Measurements from ENCODE around the gene LIMCH1.

Gene LIMCH1

DNA sequence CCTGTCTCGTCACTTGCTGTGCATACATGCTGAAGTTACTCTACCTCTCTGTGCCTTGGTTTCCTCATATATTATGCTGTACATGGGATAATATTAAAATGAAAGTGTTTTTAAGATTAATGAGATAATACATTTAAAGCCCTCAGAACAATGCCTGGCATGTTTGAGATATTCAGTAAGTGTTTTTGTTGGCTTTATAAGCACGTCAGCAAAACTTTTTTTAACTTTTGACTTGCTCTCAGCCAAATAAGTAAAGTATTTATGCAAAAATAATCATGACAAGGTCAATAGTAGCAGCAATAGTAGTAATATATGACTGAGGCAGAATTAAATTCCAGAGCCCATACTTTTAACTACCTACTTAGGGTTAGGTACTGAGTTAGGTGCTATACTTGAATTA lies 29.2 kb downstream of the LIMCH1 start:
- Histone ChIP-seq H3K27me3 (ENCODE audit: control insufficient read depth, low read length) (peaks cover 2% of the 10 kb centered on the region; the same call in 1 of the 2 replicates), H3K4me1 (ENCODE audit: control insufficient read depth, low read length) (no peaks in the 10 kb centered on the region), H3K79me2 (ENCODE audit: control insufficient read depth, low read length) (no peaks in the 10 kb centered on the region), H3K4me3 (ENCODE audit: low read length) (no peak overlapping the region), H3K27ac (ENCODE audit: low read depth, low read length) (no peak overlapping the region), H3F3A (ENCODE audit: control insufficient read depth, insufficient read depth) (no peaks in the 10 kb centered on the region), H3K9me2 (replicated peaks; ENCODE audit: control insufficient read depth, low read length) (no peaks in the 10 kb centered on the region), H3K36me3 (ENCODE audit: control insufficient read depth, low read length) (no peaks in the 10 kb centered on the region), H4K20me1 (ENCODE audit: control insufficient read depth, insufficient read depth, low read depth, low read length) (no peaks in the 10 kb centered on the region), H3K4me2 (ENCODE audit: low read length) (no peak overlapping the region), H3K9me3 (ENCODE audit: control insufficient read depth, insufficient read depth, low read length) (no peaks in the 10 kb centered on the region)
- TF ChIP-seq, protein P1, sequence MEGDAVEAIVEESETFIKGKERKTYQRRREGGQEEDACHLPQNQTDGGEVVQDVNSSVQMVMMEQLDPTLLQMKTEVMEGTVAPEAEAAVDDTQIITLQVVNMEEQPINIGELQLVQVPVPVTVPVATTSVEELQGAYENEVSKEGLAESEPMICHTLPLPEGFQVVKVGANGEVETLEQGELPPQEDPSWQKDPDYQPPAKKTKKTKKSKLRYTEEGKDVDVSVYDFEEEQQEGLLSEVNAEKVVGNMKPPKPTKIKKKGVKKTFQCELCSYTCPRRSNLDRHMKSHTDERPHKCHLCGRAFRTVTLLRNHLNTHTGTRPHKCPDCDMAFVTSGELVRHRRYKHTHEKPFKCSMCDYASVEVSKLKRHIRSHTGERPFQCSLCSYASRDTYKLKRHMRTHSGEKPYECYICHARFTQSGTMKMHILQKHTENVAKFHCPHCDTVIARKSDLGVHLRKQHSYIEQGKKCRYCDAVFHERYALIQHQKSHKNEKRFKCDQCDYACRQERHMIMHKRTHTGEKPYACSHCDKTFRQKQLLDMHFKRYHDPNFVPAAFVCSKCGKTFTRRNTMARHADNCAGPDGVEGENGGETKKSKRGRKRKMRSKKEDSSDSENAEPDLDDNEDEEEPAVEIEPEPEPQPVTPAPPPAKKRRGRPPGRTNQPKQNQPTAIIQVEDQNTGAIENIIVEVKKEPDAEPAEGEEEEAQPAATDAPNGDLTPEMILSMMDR (IDR thresholded peaks at IDR 0.05; ENCODE audit: low read depth, low read length, poor library complexity, severe bottlenecking) = no peak
- TF ChIP-seq EZH2phosphoT487 (IDR thresholded peaks at IDR 0.05; ENCODE audit: borderline replicate concordance, low read length) = no peak

DNA sequence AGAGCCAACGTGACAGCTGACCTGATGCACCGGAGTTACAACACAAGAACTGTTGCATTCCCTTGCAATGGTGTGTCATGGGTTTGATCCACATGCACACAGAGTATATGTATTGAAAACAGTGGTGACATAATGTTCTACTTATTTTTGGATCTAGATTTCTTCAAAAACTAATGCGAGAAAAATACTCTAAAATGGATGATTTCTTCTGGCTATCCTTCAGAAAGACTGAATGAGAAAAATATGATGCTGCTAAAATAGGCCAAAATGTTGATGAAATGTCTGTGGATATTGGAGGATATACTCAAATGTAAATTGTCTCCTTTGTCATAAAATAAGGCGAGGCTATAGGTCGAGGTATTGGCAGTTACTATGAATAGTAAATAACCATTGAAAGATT lies 30.4 kb downstream of the LIMCH1 start:
- Histone ChIP-seq H3K79me2 (ENCODE audit: control insufficient read depth, low read length) (no peaks in the 10 kb centered on the region), H3K4me2 (ENCODE audit: low read length) (no peak overlapping the region), H3K9me3 (ENCODE audit: control insufficient read depth, insufficient read depth, low read length) (no peaks in the 10 kb centered on the region), H3K9me2 (replicated peaks; ENCODE audit: control insufficient read depth, low read length) (no peaks in the 10 kb centered on the region), H3K36me3 (ENCODE audit: control insufficient read depth, low read length) (no peaks in the 10 kb centered on the region), H3K27me3 (ENCODE audit: control insufficient read depth, low read length) (peaks cover 2% of the 10 kb centered on the region; the same call in 1 of the 2 replicates), H3K4me3 (ENCODE audit: low read length) (no peak overlapping the region), H4K20me1 (ENCODE audit: control insufficient read depth, insufficient read depth, low read depth, low read length) (no peaks in the 10 kb centered on the region), H3F3A (ENCODE audit: control insufficient read depth, insufficient read depth) (no peaks in the 10 kb centered on the region), H3K4me1 (ENCODE audit: control insufficient read depth, low read length) (no peaks in the 10 kb centered on the region), H3K27ac (ENCODE audit: low read depth, low read length) (no peak overlapping the region)
- TF ChIP-seq, protein P1 (IDR thresholded peaks at IDR 0.05; ENCODE audit: low read depth, low read length, poor library complexity, severe bottlenecking) = no peak
- TF ChIP-seq EZH2phosphoT487 (IDR thresholded peaks at IDR 0.05; ENCODE audit: borderline replicate concordance, low read length) = no peak

DNA sequence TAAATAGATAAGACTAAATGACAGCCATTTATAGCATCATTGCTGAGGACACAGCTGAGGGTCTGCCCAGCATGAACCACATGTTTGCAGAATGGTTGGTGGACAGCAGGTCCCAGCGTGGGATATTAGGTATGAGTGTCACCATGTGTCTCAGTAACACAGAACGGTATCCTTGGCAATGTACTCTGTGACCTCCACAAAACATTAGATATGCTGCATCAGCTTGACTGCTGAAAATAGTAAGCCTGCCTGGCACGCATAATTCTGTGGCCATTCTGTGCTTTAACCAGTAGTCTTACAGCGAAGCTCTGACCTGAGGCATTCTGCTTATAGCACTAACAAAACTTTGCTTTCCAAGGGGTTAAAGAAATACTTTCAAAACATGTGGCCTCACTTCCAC lies 32.0 kb downstream of the LIMCH1 start:
- Histone ChIP-seq H3K79me2 (ENCODE audit: control insufficient read depth, low read length) (no peaks in the 10 kb centered on the region), H4K20me1 (ENCODE audit: control insufficient read depth, insufficient read depth, low read depth, low read length) (no peaks in the 10 kb centered on the region), H3K36me3 (ENCODE audit: control insufficient read depth, low read length) (no peaks in the 10 kb centered on the region)

More for the DNA sequence above, 32.0 kb downstream of the LIMCH1 start:
- TF ChIP-seq EZH2phosphoT487 (IDR thresholded peaks at IDR 0.05; ENCODE audit: borderline replicate concordance, low read length) = no peak
- TF ChIP-seq, protein P1 (IDR thresholded peaks at IDR 0.05; ENCODE audit: low read depth, low read length, poor library complexity, severe bottlenecking) = no peak
- H3K4me1 ChIP-seq (ENCODE audit: control insufficient read depth, low read length) = no peaks in the 10 kb centered on the region
- no peaks in the 10 kb centered on the region for H3K9me3 ChIP-seq (ENCODE audit: control insufficient read depth, insufficient read depth, low read length)
- no peaks in the 10 kb centered on the region; the same call in 1 of the 2 replicates for H3K27me3 ChIP-seq (ENCODE audit: control insufficient read depth, low read length)
- no peaks in the 10 kb centered on the region for H3K9me2 ChIP-seq (replicated peaks; ENCODE audit: control insufficient read depth, low read length)
- no peak overlapping the region for H3K27ac ChIP-seq (ENCODE audit: low read depth, low read length)
- H3F3A ChIP-seq (ENCODE audit: control insufficient read depth, insufficient read depth) = no peaks in the 10 kb centered on the region
- no peak overlapping the region for H3K4me2 ChIP-seq (ENCODE audit: low read length)
- H3K4me3 ChIP-seq (ENCODE audit: low read length) = no peak overlapping the region

Data from DOHH2 (cell line).